ENCODE results near the gene FGF19.

FGF19 gene

GRCh38 chr11:69730500-69730899 is 26.7 kb upstream of the FGF19 start:
- Mint-ChIP-seq H3K27ac (no peak overlapping the region), H3K9me3 (peaks cover 2 to 16% of the 10 kb centered on the region in 2 donors), H3K36me3 (peaks cover 3 to 4% of the 10 kb centered on the region in 2 donors), H3K4me3 (no peak overlapping the region), H3K4me1 (no peaks in the 10 kb centered on the region), H3K27me3 (peaks cover 73 to 75% of the 10 kb centered on the region in 2 donors)
- DNase-seq (no peak), ATAC-seq (replicated peaks) (no peak)

GRCh38 chr11:69729252-69729651 is 25.4 kb upstream of the FGF19 start:
- Mint-ChIP-seq H3K27ac (no peak overlapping the region), H3K4me3 (no peak overlapping the region), H3K36me3 (peaks cover 0 to 3% of the 10 kb centered on the region in 2 donors), H3K9me3 (peaks cover 2 to 9% of the 10 kb centered on the region in 2 donors), H3K4me1 (no peaks in the 10 kb centered on the region), H3K27me3 (peaks cover 78 to 82% of the 10 kb centered on the region in 2 donors)
- DNase-seq (no peak), ATAC-seq (replicated peaks) (no peak)

- Mint-ChIP-seq H3K4me1 (no peaks in the 10 kb centered on the region), H3K27me3 (peaks cover 76 to 86% of the 10 kb centered on the region in 2 donors), H3K9me3 (no peaks in the 10 kb centered on the region), H3K36me3 (no peaks in the 10 kb centered on the region), H3K4me3 (no peak overlapping the region), H3K27ac (no peak overlapping the region)
- DNase-seq: no peak
- no peak for ATAC-seq (replicated peaks)
Observed at GRCh38 chr11:69727266-69727665, 23.4 kb upstream of the FGF19 start.

- Mint-ChIP-seq H3K4me1 (no peaks in the 10 kb centered on the region), H3K27me3 (peaks cover 76 to 86% of the 10 kb centered on the region in 2 donors), H3K27ac (no peak overlapping the region), H3K4me3 (no peak overlapping the region), H3K36me3 (no peaks in the 10 kb centered on the region), H3K9me3 (no peaks in the 10 kb centered on the region)
- DNase-seq (no peak), ATAC-seq (replicated peaks) (no peak)
Observed at GRCh38 chr11:69726481-69726880, 22.7 kb upstream of the FGF19 start.

- H3K27ac Mint-ChIP-seq: no peak overlapping the region
- no peaks in the 10 kb centered on the region for H3K4me1 Mint-ChIP-seq
- no peak overlapping the region for H3K4me3 Mint-ChIP-seq
- H3K27me3 Mint-ChIP-seq: peaks cover 75 to 86% of the 10 kb centered on the region in 2 donors
- H3K9me3 Mint-ChIP-seq: no peaks in the 10 kb centered on the region
- ATAC-seq (replicated peaks) (no peak), DNase-seq (no peak)
- no peaks in the 10 kb centered on the region for H3K36me3 Mint-ChIP-seq
Observed at GRCh38 chr11:69726019-69726418, 22.2 kb upstream of the FGF19 start.

- Mint-ChIP-seq H3K4me3 (no peak overlapping the region), H3K27ac (no peak overlapping the region), H3K36me3 (no peaks in the 10 kb centered on the region), H3K4me1 (peaks cover 5% of the 10 kb centered on the region in 2 donors), H3K9me3 (no peaks in the 10 kb centered on the region), H3K27me3 (peaks cover 67 to 85% of the 10 kb centered on the region in 2 donors)
- DNase-seq: no peak
- ATAC-seq (replicated peaks): no peak
Observed at GRCh38 chr11:69721745-69722144, 17.9 kb upstream of the FGF19 start.

GRCh38 chr11:69721106-69721505 is 17.3 kb upstream of the FGF19 start:
- H3K27me3 Mint-ChIP-seq: peaks cover 62 to 78% of the 10 kb centered on the region in 2 donors
- peaks cover 5% of the 10 kb centered on the region in 2 donors for H3K4me1 Mint-ChIP-seq
- no peak for ATAC-seq (replicated peaks)
- H3K27ac Mint-ChIP-seq: no peak overlapping the region
- DNase-seq: no peak
- H3K4me3 Mint-ChIP-seq: no peak overlapping the region
- no peaks in the 10 kb centered on the region for H3K9me3 Mint-ChIP-seq
- no peaks in the 10 kb centered on the region for H3K36me3 Mint-ChIP-seq

GRCh38 chr11:69718912-69719311 is 15.1 kb upstream of the FGF19 start:
- H3K4me3 Mint-ChIP-seq: no peak overlapping the region
- ATAC-seq (replicated peaks): no peak
- H3K27ac Mint-ChIP-seq: no peak overlapping the region
- H3K4me1 Mint-ChIP-seq: peaks cover 5% of the 10 kb centered on the region in 2 donors
- H3K36me3 Mint-ChIP-seq: no peaks in the 10 kb centered on the region
- H3K9me3 Mint-ChIP-seq: no peaks in the 10 kb centered on the region
- DNase-seq: no peak
- H3K27me3 Mint-ChIP-seq: peaks cover 49 to 74% of the 10 kb centered on the region in 2 donors

- DNase-seq (peak; percentile 37), ATAC-seq (replicated peaks) (peak; percentile 94 to 96)
- H3K4me1 Mint-ChIP-seq: peaks cover 5% of the 10 kb centered on the region in 2 donors
- no peak overlapping the region for H3K27ac Mint-ChIP-seq
- H3K36me3 Mint-ChIP-seq: no peaks in the 10 kb centered on the region
- H3K4me3 Mint-ChIP-seq: no peak overlapping the region
- H3K27me3 Mint-ChIP-seq: peaks cover 49 to 73% of the 10 kb centered on the region in 2 donors
- H3K9me3 Mint-ChIP-seq: no peaks in the 10 kb centered on the region
Observed at GRCh38 chr11:69718147-69718546, 14.3 kb upstream of the FGF19 start.

GRCh38 chr11:69716891-69717747 is 13.3 kb upstream of the FGF19 start:
- Mint-ChIP-seq H3K36me3 (peaks cover 3% of the 10 kb centered on the region in 2 donors), H3K27ac (peak overlapping the region; percentile 31), H3K27me3 (peaks cover 42 to 72% of the 10 kb centered on the region in 2 donors)

GRCh38 chr11:69716099-69716498 is 12.3 kb upstream of the FGF19 start:
- H3K27me3 Mint-ChIP-seq: peaks cover 42 to 72% of the 10 kb centered on the region in 2 donors
- no peak overlapping the region for H3K27ac Mint-ChIP-seq
- DNase-seq: no peak
- H3K9me3 Mint-ChIP-seq: peaks cover 5 to 6% of the 10 kb centered on the region in 2 donors
- no peak overlapping the region for H3K4me3 Mint-ChIP-seq
- peaks cover 13 to 18% of the 10 kb centered on the region in 2 donors for H3K4me1 Mint-ChIP-seq
- peaks cover 3 to 5% of the 10 kb centered on the region in 2 donors for H3K36me3 Mint-ChIP-seq
- ATAC-seq (replicated peaks): no peak

More at GRCh38 chr11:69716891-69717747, 13.3 kb upstream of the FGF19 start:
- DNase-seq (no peak), ATAC-seq (replicated peaks) (no peak)
- Mint-ChIP-seq H3K4me3 (no peak overlapping the region), H3K4me1 (peaks cover 8% of the 10 kb centered on the region in 2 donors), H3K9me3 (peaks cover 2 to 3% of the 10 kb centered on the region in 2 donors)

- Mint-ChIP-seq H3K36me3 (peaks cover 3 to 5% of the 10 kb centered on the region in 2 donors), H3K27me3 (peaks cover 41 to 72% of the 10 kb centered on the region in 2 donors), H3K4me3 (no peak overlapping the region), H3K9me3 (peaks cover 5 to 7% of the 10 kb centered on the region in 2 donors), H3K4me1 (peaks cover 14 to 18% of the 10 kb centered on the region in 2 donors), H3K27ac (no peak overlapping the region)
- ATAC-seq (replicated peaks) (no peak), DNase-seq (no peak)
Observed at GRCh38 chr11:69715446-69715845, 11.6 kb upstream of the FGF19 start.

GRCh38 chr11:69711822-69712801 is 8.3 kb upstream of the FGF19 start:
- H3K4me1 Mint-ChIP-seq: peaks cover 9 to 13% of the 10 kb centered on the region in 2 donors

More at GRCh38 chr11:69711822-69712801, 8.3 kb upstream of the FGF19 start:
- Mint-ChIP-seq H3K27ac (peak overlapping the region; percentile 71), H3K4me3 (peak overlapping the region; percentile 66 to 78), H3K9me3 (peaks cover 5 to 8% of the 10 kb centered on the region in 2 donors), H3K36me3 (peaks cover 3 to 5% of the 10 kb centered on the region in 2 donors), H3K27me3 (peaks cover 31 to 66% of the 10 kb centered on the region in 2 donors)
- DNase-seq (no peak), ATAC-seq (replicated peaks) (peak; percentile 48 to 53)
